Fibroblast of lung (primary cell): Measurements from ENCODE around the gene P2RY1.

Experiments used
- CTCF ChIP-seq, 2 donors: IDR thresholded peaks in 1 of 2; conservative IDR thresholded peaks in 1 of 2; 1 replicate in 1 of 2; 2 replicates in 1 of 2; pipeline ENCODE4 v1.5.1; 2011 to 2012; ENCODE audit warnings: low read length in 2 of 2, control low read depth in 1 of 2, inconsistent platforms in 1 of 2, low read depth in 1 of 2, mild to moderate bottlenecking in 1 of 2
- EZH2 ChIP-seq: IDR thresholded peaks from 2 replicates; pipeline ENCODE4 v1.5.1; 2012; ENCODE audit warnings: low read length, control low read depth, mild to moderate bottlenecking; ENCODE audit errors: missing control alignments

DNA sequence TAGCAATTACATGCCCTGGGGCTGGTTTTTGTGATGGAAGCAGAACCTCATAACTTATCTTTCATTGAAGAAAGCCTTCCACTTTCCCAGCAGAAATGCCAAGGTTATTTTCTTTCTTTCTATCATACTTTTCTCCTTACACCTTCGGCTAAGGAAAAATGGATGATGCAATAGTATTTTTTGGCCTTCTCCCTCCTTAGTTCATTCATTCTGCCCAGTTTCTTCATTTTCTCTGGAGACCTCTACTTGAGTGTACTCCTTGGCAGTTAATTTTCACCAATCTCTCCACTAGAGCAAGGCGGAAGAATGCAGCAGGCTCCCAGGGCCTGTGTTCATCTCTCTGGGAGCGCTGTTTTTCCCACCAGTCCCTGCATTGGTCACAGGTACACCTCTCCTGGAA is 7.6 kb upstream of the P2RY1 start:
- TF ChIP-seq CTCF (conservative IDR thresholded peaks at IDR 0.05 in 1 of 2, IDR thresholded peaks at IDR 0.05 in 1 of 2; ENCODE audit: low read depth in 1 of 2, low read length in 2 of 2) (no peak), EZH2 (no peak)
